ENCODE measurements around the gene DMRTC1B.
"Not testable (repeated sequence)": the region's sequence is repeated elsewhere in the genome, so short reads cannot be mapped to it uniquely, and the experiment has no call there.

DNA sequence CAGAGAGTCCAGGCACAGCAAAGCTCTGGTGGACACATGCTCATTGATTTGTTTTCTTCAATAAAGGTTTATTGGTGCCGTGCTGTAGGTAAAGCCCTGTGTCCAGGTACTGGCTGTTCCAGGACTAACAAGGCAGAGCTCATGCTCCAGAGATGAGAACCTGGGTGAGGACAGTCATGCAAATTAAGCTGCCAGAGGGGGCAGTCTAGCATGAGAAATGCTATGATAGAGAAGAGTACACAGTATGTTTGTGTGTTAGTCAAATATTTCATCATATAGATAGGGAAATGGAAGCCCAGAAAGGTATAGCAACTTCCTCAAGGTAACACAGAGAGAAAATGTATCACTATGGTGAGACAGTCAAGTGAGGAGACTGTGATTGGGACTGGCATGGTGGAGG, 11.5 kb downstream of the DMRTC1B start:
- TF ChIP-seq, protein P1, sequence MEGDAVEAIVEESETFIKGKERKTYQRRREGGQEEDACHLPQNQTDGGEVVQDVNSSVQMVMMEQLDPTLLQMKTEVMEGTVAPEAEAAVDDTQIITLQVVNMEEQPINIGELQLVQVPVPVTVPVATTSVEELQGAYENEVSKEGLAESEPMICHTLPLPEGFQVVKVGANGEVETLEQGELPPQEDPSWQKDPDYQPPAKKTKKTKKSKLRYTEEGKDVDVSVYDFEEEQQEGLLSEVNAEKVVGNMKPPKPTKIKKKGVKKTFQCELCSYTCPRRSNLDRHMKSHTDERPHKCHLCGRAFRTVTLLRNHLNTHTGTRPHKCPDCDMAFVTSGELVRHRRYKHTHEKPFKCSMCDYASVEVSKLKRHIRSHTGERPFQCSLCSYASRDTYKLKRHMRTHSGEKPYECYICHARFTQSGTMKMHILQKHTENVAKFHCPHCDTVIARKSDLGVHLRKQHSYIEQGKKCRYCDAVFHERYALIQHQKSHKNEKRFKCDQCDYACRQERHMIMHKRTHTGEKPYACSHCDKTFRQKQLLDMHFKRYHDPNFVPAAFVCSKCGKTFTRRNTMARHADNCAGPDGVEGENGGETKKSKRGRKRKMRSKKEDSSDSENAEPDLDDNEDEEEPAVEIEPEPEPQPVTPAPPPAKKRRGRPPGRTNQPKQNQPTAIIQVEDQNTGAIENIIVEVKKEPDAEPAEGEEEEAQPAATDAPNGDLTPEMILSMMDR (conservative IDR thresholded peaks at IDR 0.05): not testable (repeated sequence)
- not testable (repeated sequence) for TF ChIP-seq ZFX (IDR thresholded peaks at IDR 0.05)

Measured in C4-2B (cell line).